Caco-2 (cell line): ENCODE data around the gene TRIM26. TPM values are rescaled to one million over a fixed set of nuclear protein-coding genes. Genes with fewer than 3 reads are reported as not detected.

Experiments
- BruUV-seq: library from RNA; stranded (reverse); fragments of 400-500 nt; replicated peaks from 2 replicates; lab custom pipeline; 2021; lab: Mats Ljungman, UMichigan
- CTCF ChIA-PET: fragments of 300-600 bp; sonication (Branson Sonifier 250); formaldehyde crosslinking; loops from one replicate; lab custom pipeline; 2022; ENCODE audit warnings: antibody characterized with exemption; lab: Charles Lee
- POLR2A ChIA-PET: fragments of 300-600 bp; sonication (Branson Sonifier 250); formaldehyde crosslinking; loops from one replicate; lab custom pipeline; 2022; ENCODE audit warnings: antibody characterized with exemption; lab: Charles Lee
- DNase-seq, 2 experiments: peaks; one replicate each; pipeline versions ENCODE4 v3.0.0 to v3.0.0-alpha.2; 2020 to 2022
- H3K27me3 ChIP-seq: replicated peaks from 2 replicates; pipeline ENCODE4 v1.6.0; 2011; ENCODE audit warnings: low read length; ENCODE audit not compliant: control insufficient read depth, insufficient read depth
- H3K36me3 ChIP-seq: 2 replicates; pipeline ENCODE4 v1.5.1; 2011; ENCODE audit warnings: low read length; ENCODE audit not compliant: control insufficient read depth, insufficient read depth
- H3K4me1 ChIP-seq: fragments of 250-450 bp; sonication (Bioruptor Pico); 2 replicates; pipeline ENCODE4 v1.5.1; 2020; ENCODE audit warnings: mild to moderate bottlenecking
- H3K4me3 ChIP-seq: 2 replicates; pipeline ENCODE4 v1.5.1; 2011; ENCODE audit warnings: low read depth, mild to moderate bottlenecking, control low read depth, low read length
- H3K9me3 ChIP-seq: fragments of 250-450 bp; sonication (Bioruptor Pico); 2 replicates; pipeline ENCODE4 v1.5.1; 2020; ENCODE audit warnings: mild to moderate bottlenecking, moderate library complexity
- H3K27ac Mint-ChIP-seq: one replicate; pipeline ENCODE4 v1.8.0; 2022; ENCODE audit warnings: mixed read lengths; ENCODE audit not compliant: unreplicated experiment
- H3K27me3 Mint-ChIP-seq: one replicate; pipeline ENCODE4 v1.8.0; 2022; ENCODE audit warnings: mixed read lengths; ENCODE audit not compliant: insufficient read depth, unreplicated experiment
- H3K36me3 Mint-ChIP-seq: one replicate; pipeline ENCODE4 v1.8.0; 2022; ENCODE audit warnings: mild to moderate bottlenecking, mixed read lengths; ENCODE audit not compliant: insufficient read depth, unreplicated experiment
- H3K4me1 Mint-ChIP-seq: one replicate; pipeline ENCODE4 v1.8.0; 2022; ENCODE audit warnings: low read depth, mixed read lengths; ENCODE audit not compliant: unreplicated experiment
- H3K4me3 Mint-ChIP-seq: one replicate; pipeline ENCODE4 v1.8.0; 2022; ENCODE audit warnings: mild to moderate bottlenecking, moderate library complexity, mixed read lengths; ENCODE audit not compliant: unreplicated experiment
- H3K9me3 Mint-ChIP-seq: one replicate; pipeline ENCODE4 v1.8.0; 2022; ENCODE audit warnings: mixed read lengths; ENCODE audit not compliant: unreplicated experiment
- CTCF ChIP-seq, 2 experiments: fragments of 200-600 bp in 1 of 2; IDR thresholded peaks; 1 replicate in 1 of 2; 2 replicates in 1 of 2; pipeline versions ENCODE4 v1.5.1 to v1.8.0; 2011 to 2022; ENCODE audit warnings: antibody characterized with exemption in 1 of 2, control low read depth in 1 of 2, inconsistent platforms in 1 of 2, low read depth in 1 of 2, low read length in 1 of 2, mild to moderate bottlenecking in 1 of 2, moderate library complexity in 1 of 2; ENCODE audit not compliant: insufficient read depth in 1 of 2, severe bottlenecking in 1 of 2, unreplicated experiment in 1 of 2
- intact Hi-C: fragments of 100-400 bp; cut with micrococcal nuclease; formaldehyde crosslinking; loops from one replicate; pipeline ENCODE4 v1.10.0; 2022; ENCODE audit not compliant: unreplicated experiment
- total RNA-seq: library from RNA; stranded (reverse); gene quantifications from 2 replicates; pipeline ENCODE4 v1.2.3, GENCODE V29; 2022

Gene TRIM26
- total RNA-seq, 1 experiment from 2014 or later, result 49.0 TPM

DNA sequence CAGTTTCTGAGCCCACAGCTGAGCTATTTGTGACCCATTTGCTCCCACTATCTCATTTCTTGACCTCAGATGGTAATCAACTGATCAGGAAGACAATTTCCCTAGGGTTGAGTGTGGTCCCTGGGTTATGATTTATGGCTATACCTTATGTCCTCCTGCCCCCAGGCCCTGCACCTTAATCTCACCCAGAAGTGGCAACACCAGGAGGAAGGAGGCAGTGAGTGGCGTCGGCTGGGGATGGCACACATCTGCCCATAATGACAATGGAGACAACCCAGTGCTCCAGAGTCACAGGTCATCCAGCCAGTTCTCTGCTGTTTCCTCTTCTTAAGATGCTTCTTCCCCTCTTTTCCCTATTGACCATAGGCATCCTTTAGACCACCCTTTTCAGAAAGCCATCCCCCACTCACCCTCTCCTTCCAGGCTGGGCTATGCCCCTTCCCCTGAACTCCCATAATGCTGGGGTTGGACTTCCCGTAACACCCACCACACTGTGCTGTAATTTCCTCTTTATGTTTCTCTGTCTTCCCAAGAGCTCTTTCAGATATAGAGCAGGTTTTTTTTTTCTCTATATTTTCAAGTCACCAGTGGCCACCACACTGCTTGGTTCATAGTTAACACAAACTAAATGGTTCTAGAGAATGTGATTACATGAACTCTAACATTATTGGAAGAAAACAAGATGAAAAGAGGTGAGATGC lies 60.1 kb downstream of the TRIM26 start:
- no peak overlapping the region for H3K27ac Mint-ChIP-seq
- H3K4me1 ChIP-seq, result no peaks in the 10 kb centered on the region; the same call in 1 of the 2 replicates
- no peaks in the 10 kb centered on the region for H3K9me3 Mint-ChIP-seq
- H3K4me1 Mint-ChIP-seq, result no peaks in the 10 kb centered on the region
- TF ChIP-seq CTCF (IDR thresholded peaks at IDR 0.05; ENCODE audit: insufficient read depth in 1 of 2, low read depth in 1 of 2, low read length in 1 of 2, severe bottlenecking in 1 of 2, unreplicated experiment in 1 of 2), result no peak
- DNase-seq, result no peak
- no peaks in the 10 kb centered on the region for H3K36me3 ChIP-seq
- H3K4me3 Mint-ChIP-seq, result no peak overlapping the region
- no peaks in the 10 kb centered on the region for H3K27me3 ChIP-seq
- no peaks in the 10 kb centered on the region for H3K9me3 ChIP-seq
- POLR2A ChIA-PET, result no interaction called here
- CTCF ChIA-PET, result no interaction called here
- H3K36me3 Mint-ChIP-seq, result no peaks in the 10 kb centered on the region
- intact Hi-C loops, result no loop called here
- no peak overlapping the region for H3K4me3 ChIP-seq
- no TSS peak for BruUV-seq
- no peaks in the 10 kb centered on the region for H3K27me3 Mint-ChIP-seq

GRCh38 chr6:30152016-30152673 lies 61.1 kb downstream of the TRIM26 start:
- POLR2A ChIA-PET, result no interaction called here
- TF ChIP-seq CTCF (IDR thresholded peaks at IDR 0.05; ENCODE audit: insufficient read depth in 1 of 2, low read depth in 1 of 2, low read length in 1 of 2, severe bottlenecking in 1 of 2, unreplicated experiment in 1 of 2), result no peak
- Histone ChIP-seq H3K36me3 (no peaks in the 10 kb centered on the region), H3K9me3 (no peaks in the 10 kb centered on the region), H3K4me1 (no peaks in the 10 kb centered on the region; the same call in 1 of the 2 replicates), H3K4me3 (no peak overlapping the region), H3K27me3 (no peaks in the 10 kb centered on the region)
- H3K4me1 Mint-ChIP-seq, result no peaks in the 10 kb centered on the region
- H3K36me3 Mint-ChIP-seq, result no peaks in the 10 kb centered on the region
- no TSS peak for BruUV-seq
- CTCF ChIA-PET, result no interaction called here
- intact Hi-C loops, result no loop called here
- H3K9me3 Mint-ChIP-seq, result no peaks in the 10 kb centered on the region
- no peak overlapping the region for H3K27ac Mint-ChIP-seq
- no peak overlapping the region for H3K4me3 Mint-ChIP-seq
- H3K27me3 Mint-ChIP-seq, result no peaks in the 10 kb centered on the region
- no peak for DNase-seq

DNA sequence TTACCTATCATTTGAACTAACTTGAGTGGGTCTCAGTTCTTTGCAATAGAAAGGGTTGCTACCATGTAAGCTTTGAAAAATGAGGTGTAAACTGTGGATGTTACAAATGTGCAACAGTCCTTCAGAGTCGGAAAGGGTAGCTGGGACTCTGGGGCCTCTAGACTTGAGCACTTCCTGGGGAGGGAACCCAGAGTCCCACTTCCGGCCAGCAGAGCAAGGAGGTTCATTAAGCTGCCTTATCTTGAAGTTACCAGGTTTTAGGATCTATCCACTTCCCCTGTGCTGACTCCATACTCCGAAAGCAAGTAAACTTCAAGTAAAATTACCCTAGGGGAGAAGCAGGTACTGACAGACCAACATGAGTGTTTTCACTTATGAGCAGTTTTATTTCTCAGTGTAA lies 61.6 kb downstream of the TRIM26 start:
- H3K27ac Mint-ChIP-seq, result no peak overlapping the region
- no peak overlapping the region for H3K4me3 Mint-ChIP-seq
- TF ChIP-seq CTCF (IDR thresholded peaks at IDR 0.05; ENCODE audit: insufficient read depth in 1 of 2, low read depth in 1 of 2, low read length in 1 of 2, severe bottlenecking in 1 of 2, unreplicated experiment in 1 of 2), result no peak
- DNase-seq, result no peak
- H3K27me3 Mint-ChIP-seq, result no peaks in the 10 kb centered on the region
- intact Hi-C loops, result no loop called here
- no peaks in the 10 kb centered on the region for H3K27me3 ChIP-seq
- H3K4me1 ChIP-seq, result no peaks in the 10 kb centered on the region; the same call in 1 of the 2 replicates
- no peak overlapping the region for H3K4me3 ChIP-seq
- no peaks in the 10 kb centered on the region for H3K36me3 Mint-ChIP-seq
- no TSS peak for BruUV-seq
- no peaks in the 10 kb centered on the region for H3K9me3 Mint-ChIP-seq
- no peaks in the 10 kb centered on the region for H3K4me1 Mint-ChIP-seq
- CTCF ChIA-PET, result no interaction called here
- POLR2A ChIA-PET, result no interaction called here
- no peaks in the 10 kb centered on the region for H3K9me3 ChIP-seq
- no peaks in the 10 kb centered on the region for H3K36me3 ChIP-seq
